Effector memory CD4-positive, alpha-beta T cell (primary cell): Measurements from ENCODE around the gene LSAMP.

Source experiments
- DNase-seq, 3 donors: peaks; one replicate each; pipeline ENCODE4 v3.0.0-alpha.2; 2020
- H3K27ac ChIP-seq: 2 replicates; pipeline ENCODE4 v1.7.0; 2013; ENCODE audit warnings: mild to moderate bottlenecking, low read length, moderate library complexity; ENCODE audit not compliant: insufficient read depth, poor library complexity, severe bottlenecking
- H3K27me3 ChIP-seq: replicated peaks from 2 replicates; pipeline ENCODE4 v1.7.0; 2013; ENCODE audit warnings: mild to moderate bottlenecking, low read length; ENCODE audit not compliant: insufficient read depth, control insufficient read depth, poor library complexity, severe bottlenecking
- H3K36me3 ChIP-seq: 2 replicates; pipeline ENCODE4 v1.7.0; 2013; ENCODE audit warnings: mild to moderate bottlenecking, low read length, moderate library complexity; ENCODE audit not compliant: control insufficient read depth, insufficient read depth
- H3K4me1 ChIP-seq: 2 replicates; pipeline ENCODE4 v1.7.0; 2013; ENCODE audit warnings: low read length, mild to moderate bottlenecking; ENCODE audit not compliant: control insufficient read depth, insufficient read depth, poor library complexity, severe bottlenecking
- H3K4me3 ChIP-seq: 2 replicates; pipeline ENCODE4 v1.7.0; 2013; ENCODE audit warnings: low read length, low read depth, mild to moderate bottlenecking; ENCODE audit not compliant: insufficient read depth, poor library complexity, severe bottlenecking
- H3K9me3 ChIP-seq: 2 replicates; pipeline ENCODE4 v1.7.0; 2013; ENCODE audit warnings: mild to moderate bottlenecking, low read length, moderate library complexity; ENCODE audit not compliant: control insufficient read depth

Gene LSAMP

GRCh38 chr3:116103868-116104530 lies 341.3 kb downstream of the LSAMP start:
- Histone ChIP-seq H3K27me3 (no peaks in the 10 kb centered on the region), H3K4me1 (no peaks in the 10 kb centered on the region), H3K36me3 (no peaks in the 10 kb centered on the region), H3K27ac (no peak overlapping the region), H3K9me3 (no peaks in the 10 kb centered on the region), H3K4me3 (no peak overlapping the region)
- DNase-seq, result no peak

GRCh38 chr3:116102037-116102436 lies 343.2 kb downstream of the LSAMP start:
- Histone ChIP-seq H3K27ac (no peak overlapping the region), H3K4me1 (no peaks in the 10 kb centered on the region), H3K27me3 (no peaks in the 10 kb centered on the region), H3K9me3 (no peaks in the 10 kb centered on the region), H3K36me3 (no peaks in the 10 kb centered on the region), H3K4me3 (no peak overlapping the region)
- DNase-seq, result no peak

GRCh38 chr3:116097226-116097625 lies 348.1 kb downstream of the LSAMP start:
- H3K36me3 ChIP-seq, result no peaks in the 10 kb centered on the region
- no peaks in the 10 kb centered on the region for H3K4me1 ChIP-seq
- H3K9me3 ChIP-seq, result no peaks in the 10 kb centered on the region
- DNase-seq, result no peak
- H3K27me3 ChIP-seq, result no peaks in the 10 kb centered on the region
- H3K27ac ChIP-seq, result no peak overlapping the region
- no peak overlapping the region for H3K4me3 ChIP-seq

GRCh38 chr3:116096631-116097030 lies 348.7 kb downstream of the LSAMP start:
- Histone ChIP-seq H3K36me3 (no peaks in the 10 kb centered on the region), H3K27ac (no peak overlapping the region)
- no peak for DNase-seq

GRCh38 chr3:116093374-116093773 lies 351.9 kb downstream of the LSAMP start:
- no peak overlapping the region for H3K4me3 ChIP-seq
- no peaks in the 10 kb centered on the region for H3K36me3 ChIP-seq
- H3K9me3 ChIP-seq, result no peaks in the 10 kb centered on the region
- DNase-seq, result no peak
- no peak overlapping the region for H3K27ac ChIP-seq
- no peaks in the 10 kb centered on the region for H3K27me3 ChIP-seq
- no peaks in the 10 kb centered on the region for H3K4me1 ChIP-seq

More at GRCh38 chr3:116096631-116097030, 348.7 kb downstream of the LSAMP start:
- Histone ChIP-seq H3K4me3 (no peak overlapping the region), H3K4me1 (no peaks in the 10 kb centered on the region), H3K27me3 (no peaks in the 10 kb centered on the region), H3K9me3 (no peaks in the 10 kb centered on the region)

GRCh38 chr3:116087426-116087825 lies 357.9 kb downstream of the LSAMP start:
- no peaks in the 10 kb centered on the region for H3K9me3 ChIP-seq
- no peaks in the 10 kb centered on the region for H3K4me1 ChIP-seq
- DNase-seq, result no peak
- H3K27me3 ChIP-seq, result no peaks in the 10 kb centered on the region
- no peaks in the 10 kb centered on the region for H3K36me3 ChIP-seq
- no peak overlapping the region for H3K27ac ChIP-seq
- no peak overlapping the region for H3K4me3 ChIP-seq

- Histone ChIP-seq H3K4me1 (no peaks in the 10 kb centered on the region), H3K27ac (no peak overlapping the region), H3K27me3 (no peaks in the 10 kb centered on the region), H3K36me3 (no peaks in the 10 kb centered on the region), H3K4me3 (no peak overlapping the region), H3K9me3 (no peaks in the 10 kb centered on the region)
- no peak for DNase-seq
Observed at GRCh38 chr3:116084999-116085791, 360.1 kb downstream of the LSAMP start.

- Histone ChIP-seq H3K9me3 (no peaks in the 10 kb centered on the region), H3K27ac (no peak overlapping the region), H3K36me3 (no peaks in the 10 kb centered on the region), H3K27me3 (no peaks in the 10 kb centered on the region), H3K4me1 (no peaks in the 10 kb centered on the region), H3K4me3 (no peak overlapping the region)
- DNase-seq, result no peak
Observed at GRCh38 chr3:116083683-116084082, 361.6 kb downstream of the LSAMP start.

- no peaks in the 10 kb centered on the region for H3K4me1 ChIP-seq
- no peaks in the 10 kb centered on the region for H3K27me3 ChIP-seq
- no peaks in the 10 kb centered on the region for H3K9me3 ChIP-seq
- no peak overlapping the region for H3K4me3 ChIP-seq
- DNase-seq, result no peak
- no peak overlapping the region for H3K27ac ChIP-seq
- no peaks in the 10 kb centered on the region for H3K36me3 ChIP-seq
Observed at GRCh38 chr3:116078561-116078960, 366.7 kb downstream of the LSAMP start.

- Histone ChIP-seq H3K36me3 (no peaks in the 10 kb centered on the region), H3K4me1 (no peaks in the 10 kb centered on the region), H3K4me3 (no peak overlapping the region), H3K9me3 (no peaks in the 10 kb centered on the region), H3K27ac (no peak overlapping the region), H3K27me3 (no peaks in the 10 kb centered on the region)
- DNase-seq, result no peak
Observed at GRCh38 chr3:116077557-116077956, 367.7 kb downstream of the LSAMP start.
